ENCODE measurements around the gene TRIM67.

GRCh38 chr1:231130544-231130943, 31.3 kb upstream of the TRIM67 start:
- TF ChIP-seq CTCF (IDR thresholded peaks at IDR 0.05; ENCODE audit: poor library complexity) (no peak), EZH2 (IDR thresholded peaks at IDR 0.05; ENCODE audit: borderline replicate concordance) (no peak)

Data from hepatocyte (in vitro differentiated cells).